OCI-LY1 (cell line): ENCODE measurements around the gene ALOX5AP.

ENCODE experiments used
- EZH2 ChIP-seq: fragments of 200-600 bp; sonication (generic), shearing (Covaris generic); IDR thresholded peaks from 2 replicates; pipeline ENCODE4 v1.8.0; 2017; ENCODE audit warnings: borderline replicate concordance, mixed run types, mild to moderate bottlenecking, antibody characterized with exemption, low read length, moderate library complexity, mixed read lengths
- TF ChIP-seq, protein P1 (sequence below): fragments of 200-600 bp; sonication (generic), shearing (Covaris generic); IDR thresholded peaks from 2 replicates; pipeline ENCODE4 v1.5.1; 2017; ENCODE audit warnings: mild to moderate bottlenecking, antibody characterized with exemption, low read length, moderate library complexity, mixed read lengths

DNA sequence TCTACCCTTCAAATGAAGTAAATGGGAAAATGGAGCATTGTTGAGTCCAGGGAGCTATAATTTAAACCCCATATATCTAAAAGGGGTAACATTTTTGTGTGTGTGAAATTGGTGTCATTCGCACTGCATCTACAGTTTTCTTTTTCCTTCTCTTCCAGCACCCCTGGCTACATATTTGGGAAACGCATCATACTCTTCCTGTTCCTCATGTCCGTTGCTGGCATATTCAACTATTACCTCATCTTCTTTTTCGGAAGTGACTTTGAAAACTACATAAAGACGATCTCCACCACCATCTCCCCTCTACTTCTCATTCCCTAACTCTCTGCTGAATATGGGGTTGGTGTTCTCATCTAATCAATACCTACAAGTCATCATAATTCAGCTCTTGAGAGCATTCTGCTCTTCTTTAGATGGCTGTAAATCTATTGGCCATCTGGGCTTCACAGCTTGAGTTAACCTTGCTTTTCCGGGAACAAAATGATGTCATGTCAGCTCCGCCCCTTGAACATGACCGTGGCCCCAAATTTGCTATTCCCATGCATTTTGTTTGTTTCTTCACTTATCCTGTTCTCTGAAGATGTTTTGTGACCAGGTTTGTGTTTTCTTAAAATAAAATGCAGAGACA is 28.6 kb downstream of the ALOX5AP start:
- TF ChIP-seq, protein P1, sequence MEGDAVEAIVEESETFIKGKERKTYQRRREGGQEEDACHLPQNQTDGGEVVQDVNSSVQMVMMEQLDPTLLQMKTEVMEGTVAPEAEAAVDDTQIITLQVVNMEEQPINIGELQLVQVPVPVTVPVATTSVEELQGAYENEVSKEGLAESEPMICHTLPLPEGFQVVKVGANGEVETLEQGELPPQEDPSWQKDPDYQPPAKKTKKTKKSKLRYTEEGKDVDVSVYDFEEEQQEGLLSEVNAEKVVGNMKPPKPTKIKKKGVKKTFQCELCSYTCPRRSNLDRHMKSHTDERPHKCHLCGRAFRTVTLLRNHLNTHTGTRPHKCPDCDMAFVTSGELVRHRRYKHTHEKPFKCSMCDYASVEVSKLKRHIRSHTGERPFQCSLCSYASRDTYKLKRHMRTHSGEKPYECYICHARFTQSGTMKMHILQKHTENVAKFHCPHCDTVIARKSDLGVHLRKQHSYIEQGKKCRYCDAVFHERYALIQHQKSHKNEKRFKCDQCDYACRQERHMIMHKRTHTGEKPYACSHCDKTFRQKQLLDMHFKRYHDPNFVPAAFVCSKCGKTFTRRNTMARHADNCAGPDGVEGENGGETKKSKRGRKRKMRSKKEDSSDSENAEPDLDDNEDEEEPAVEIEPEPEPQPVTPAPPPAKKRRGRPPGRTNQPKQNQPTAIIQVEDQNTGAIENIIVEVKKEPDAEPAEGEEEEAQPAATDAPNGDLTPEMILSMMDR = no peak
- no peak for TF ChIP-seq EZH2
